Measurements from ENCODE around the gene THAP4.

GRCh38 chr2:241670333-241671110, 33.6 kb upstream of the THAP4 start:
- TF ChIP-seq CTCF (IDR thresholded peaks at IDR 0.05; ENCODE audit: borderline replicate concordance, extremely low read depth, low read length, poor library complexity, severe bottlenecking) (no peak), EZH2 (IDR thresholded peaks at IDR 0.05; ENCODE audit: borderline replicate concordance, low read depth, low read length, severe bottlenecking) (no peak)

All from DND-41 (cell line).